Brain pericyte (primary cell): ENCODE results near the gene CHST13.

Experiments
- DNase-seq: peaks from one replicate; pipeline ENCODE4 v3.0.0-alpha.2; 2012; ENCODE audit warnings: low read depth, low spot score

Gene CHST13

DNA sequence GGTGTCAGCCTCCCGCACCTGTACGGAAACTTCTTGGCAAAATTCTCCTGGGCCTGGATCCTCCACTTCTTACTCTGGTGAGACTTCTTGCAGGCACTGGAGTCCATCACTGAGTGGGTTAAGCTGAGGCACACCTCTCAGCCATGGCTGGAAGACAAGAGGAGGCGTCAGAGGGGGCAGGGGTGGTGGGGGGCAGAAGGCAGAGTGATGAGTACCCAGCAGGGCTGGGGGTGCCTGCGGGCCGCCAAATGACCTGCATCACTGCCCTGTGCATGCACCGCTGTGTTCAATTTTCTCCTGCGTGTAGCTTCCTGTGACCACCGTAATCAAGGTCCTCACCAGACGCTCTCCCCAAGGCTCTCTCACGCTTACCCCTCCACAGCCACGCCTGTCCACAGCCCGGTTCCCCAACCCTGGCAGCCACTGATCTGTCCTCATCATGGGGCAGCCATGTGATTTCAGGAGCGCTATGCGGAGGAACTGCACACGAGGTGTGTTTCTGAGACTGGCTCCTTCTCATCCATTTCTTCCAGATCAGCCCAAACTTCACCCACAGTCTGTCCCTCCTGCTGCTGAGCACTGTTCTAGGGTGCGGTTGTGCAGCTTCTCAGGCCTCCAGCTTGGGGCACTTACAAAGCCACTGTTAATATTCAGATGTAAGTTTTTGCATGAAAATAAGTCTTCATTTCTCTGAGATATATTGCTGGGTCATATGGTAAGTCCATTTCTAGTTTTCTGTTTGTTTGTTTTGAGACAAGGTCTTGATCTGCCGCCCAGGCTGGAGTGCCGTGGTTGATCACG is 29.5 kb downstream of the CHST13 start:
- no peak for DNase-seq

DNA sequence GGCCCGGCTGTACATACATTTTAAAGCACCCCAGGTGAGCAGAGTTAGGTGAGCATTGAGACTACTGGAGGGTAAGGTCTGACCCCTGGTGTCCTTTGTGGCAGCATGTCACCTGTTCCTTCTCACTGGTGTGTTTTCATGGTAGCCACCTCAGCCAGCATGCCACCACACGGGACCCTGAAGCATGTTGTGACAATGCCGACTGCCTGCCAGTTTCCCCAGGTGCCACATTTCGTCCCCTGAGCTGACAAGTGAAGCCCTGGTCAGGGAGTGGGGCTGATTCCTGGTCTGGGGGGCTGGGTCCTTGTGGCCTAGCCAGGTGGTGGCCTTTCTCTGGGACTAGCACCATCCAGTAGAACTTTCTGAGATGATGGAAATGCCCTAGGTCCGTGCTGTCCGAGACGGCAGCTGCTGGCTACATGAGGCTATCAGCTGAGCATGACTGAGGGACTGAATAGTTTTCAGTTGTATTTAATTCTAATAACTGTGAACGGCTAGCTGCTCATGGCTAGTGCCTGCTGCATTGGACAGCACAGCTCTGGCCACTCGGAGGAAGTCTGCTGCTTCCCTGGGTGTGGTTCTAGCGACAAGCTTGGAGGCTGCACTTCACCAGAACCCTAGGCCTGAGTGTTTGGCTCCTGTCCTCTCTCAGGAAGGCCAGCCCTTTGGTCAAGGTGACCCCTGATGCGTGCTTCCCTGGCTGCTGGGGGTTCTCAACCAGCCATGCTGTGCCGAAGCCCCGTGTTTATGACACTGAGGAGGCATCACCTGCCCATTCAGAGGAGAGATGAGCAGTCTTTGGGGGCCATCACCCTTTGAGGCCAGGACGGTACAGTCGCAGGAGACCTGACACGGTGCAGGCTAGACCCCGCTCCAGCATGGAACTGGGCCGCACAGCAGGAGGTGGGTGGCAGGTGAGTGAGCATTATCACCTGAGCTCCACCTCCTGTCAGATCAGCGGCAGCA is 30.9 kb downstream of the CHST13 start:
- DNase-seq = no peak

DNA sequence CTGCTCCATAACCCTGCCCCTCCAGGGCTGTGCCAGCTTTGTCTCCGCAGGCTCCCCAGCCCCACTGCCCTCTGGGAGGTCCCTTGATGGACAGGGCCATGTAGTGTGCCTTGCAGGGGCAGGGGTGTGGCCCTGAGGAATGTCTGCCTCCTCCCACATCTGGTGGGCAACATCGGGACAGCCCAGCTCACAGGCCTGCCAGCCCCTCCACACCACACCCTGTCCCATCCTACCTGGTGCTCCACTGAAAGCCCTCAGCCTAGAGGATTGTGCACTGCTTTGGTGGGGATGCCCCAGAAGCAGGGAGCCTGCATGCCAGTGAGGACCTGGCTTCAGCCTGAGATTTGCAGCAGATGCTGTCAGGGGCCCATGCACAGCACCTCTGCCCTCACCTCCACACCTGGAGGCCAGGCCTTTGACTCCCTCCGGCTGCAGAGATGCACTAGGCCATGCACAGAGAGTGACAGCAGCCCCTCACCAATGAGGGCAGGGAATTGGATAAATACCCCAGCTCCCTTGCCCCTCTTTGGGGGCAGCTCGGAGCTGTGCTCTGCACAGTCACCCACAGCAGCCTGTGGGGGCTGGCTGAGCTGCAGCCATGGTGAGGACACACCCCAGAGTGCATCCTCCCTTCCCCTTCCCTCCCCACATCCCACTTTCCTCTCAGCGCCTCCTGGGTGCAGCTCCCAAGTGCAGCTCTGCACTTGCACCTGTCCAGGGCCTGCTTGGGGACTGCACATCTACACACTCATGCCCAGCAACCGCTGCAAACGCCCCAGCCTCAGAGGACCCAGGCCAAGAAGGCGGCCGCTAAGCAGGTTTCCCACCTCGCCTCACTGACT is 32.1 kb downstream of the CHST13 start:
- DNase-seq = no peak

- no peak for DNase-seq
Measured at GRCh38 chr3:126556637-126557414, 32.9 kb downstream of the CHST13 start.

GRCh38 chr3:126557415-126557745 is 33.4 kb downstream of the CHST13 start:
- DNase-seq = no peak

- DNase-seq = no peak
Measured at GRCh38 chr3:126557761-126558160, 33.8 kb downstream of the CHST13 start.

DNA sequence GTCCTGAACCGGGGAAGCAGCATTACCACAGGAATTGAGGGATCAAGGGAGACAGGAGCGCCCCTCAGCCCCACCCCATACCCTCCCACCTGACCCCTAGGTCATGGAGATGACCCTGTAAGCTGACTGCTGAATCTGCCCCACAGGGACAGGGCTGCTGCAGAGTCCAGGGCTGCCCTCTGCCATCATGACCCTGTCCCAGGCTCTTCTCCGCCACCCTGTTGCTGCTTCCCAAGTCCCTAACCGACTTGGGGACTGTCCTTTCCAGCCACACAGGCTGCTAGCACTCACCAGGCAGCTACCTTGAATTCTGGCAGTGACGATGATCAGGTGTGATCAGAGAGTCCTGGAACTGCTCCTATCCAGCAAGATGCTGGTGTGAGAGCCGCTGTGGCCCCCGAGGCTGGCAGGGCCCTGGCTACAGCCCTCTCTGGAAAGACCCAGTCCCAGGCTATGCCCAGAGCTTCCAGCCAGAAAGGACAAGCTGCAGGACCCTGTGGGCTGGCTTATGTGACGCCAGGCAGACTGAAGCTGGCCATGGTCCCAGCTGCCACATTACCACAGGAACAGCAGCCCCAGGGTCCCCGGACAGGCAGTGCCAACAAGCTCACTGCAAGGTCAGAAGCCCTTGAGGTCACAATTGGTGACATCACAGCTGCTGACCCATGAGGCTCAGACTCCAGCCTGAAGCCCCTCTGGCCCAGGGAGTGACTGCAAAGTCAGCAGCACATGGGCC is 34.5 kb downstream of the CHST13 start, which contains the start of gene C3orf22:
Gene C3orf22 (minus strand): TSS at position 597 of the 736 bp plus-strand sequence. CDS start 5,542 bp downstream, outside the sequence.
- no peak for DNase-seq

GRCh38 chr3:126562737-126563276 is 38.9 kb downstream of the CHST13 start:
- DNase-seq = no peak

DNA sequence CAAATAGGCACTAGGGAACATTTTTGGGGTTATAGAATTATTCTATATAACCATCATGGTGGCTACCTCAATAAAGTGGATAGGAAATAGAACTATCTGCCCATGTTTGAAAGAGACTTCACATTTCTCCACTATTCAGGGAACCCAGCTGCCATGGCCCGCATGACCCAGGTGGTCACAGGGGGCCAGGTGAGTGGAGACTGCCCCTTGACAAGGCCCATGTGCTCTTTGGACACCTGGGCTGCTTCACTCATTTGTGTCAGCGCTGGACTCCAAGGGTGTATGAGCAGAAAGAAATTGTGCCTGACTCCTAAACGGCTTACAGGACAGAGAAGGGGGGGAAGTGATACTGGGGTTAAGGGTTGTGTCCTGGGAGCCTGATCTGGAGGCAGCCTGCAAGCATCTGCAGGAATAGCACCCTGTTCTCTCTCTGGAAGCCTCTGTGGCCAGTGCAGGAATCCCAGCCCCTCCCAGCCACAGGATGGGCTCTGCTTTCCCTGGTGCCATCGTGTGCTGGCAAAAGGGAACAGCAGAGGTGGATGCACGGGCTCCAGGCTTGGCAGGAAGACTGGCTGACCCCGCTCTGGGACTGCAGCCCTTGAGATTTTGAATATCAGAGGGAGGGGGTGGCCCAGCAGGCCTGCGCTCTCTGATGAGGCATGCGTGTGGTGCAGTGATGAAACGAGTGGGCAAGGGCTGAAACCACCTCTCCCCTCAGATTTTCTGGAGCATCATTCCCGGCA is 43.9 kb downstream of the CHST13 start:
- DNase-seq = no peak

GRCh38 chr3:126568776-126569342 is 44.9 kb downstream of the CHST13 start:
- no peak for DNase-seq

DNA sequence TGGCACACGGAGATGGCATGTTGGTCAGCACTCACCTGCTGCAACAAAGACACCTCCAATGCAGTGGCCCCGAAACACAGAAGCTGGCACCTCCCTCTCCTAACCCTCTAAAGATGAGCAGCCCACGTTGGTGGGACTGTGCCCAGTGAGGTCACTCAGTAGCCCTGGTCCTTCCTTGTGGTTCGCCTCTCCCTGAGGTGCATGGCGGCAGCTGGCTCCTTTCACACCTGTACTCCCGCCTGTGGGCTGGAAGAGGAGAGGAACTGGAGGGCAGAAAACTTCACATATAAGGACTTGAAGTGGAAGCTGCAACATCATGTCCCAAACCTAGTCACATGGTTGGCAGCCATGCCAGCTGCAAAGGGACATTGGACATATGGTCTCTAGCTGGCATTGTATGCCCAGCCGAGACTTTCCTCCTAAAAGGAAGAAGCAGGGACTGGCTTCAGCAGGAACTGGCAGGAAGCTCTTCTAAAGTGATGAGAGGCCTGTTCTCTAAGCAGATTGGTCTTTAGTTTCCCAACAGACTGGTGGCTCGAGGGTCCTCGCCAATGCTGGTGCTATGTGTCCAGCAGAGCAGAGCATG is 45.5 kb downstream of the CHST13 start:
- no peak for DNase-seq

- DNase-seq = no peak
Measured at GRCh38 chr3:126570103-126570541, 46.2 kb downstream of the CHST13 start.

DNA sequence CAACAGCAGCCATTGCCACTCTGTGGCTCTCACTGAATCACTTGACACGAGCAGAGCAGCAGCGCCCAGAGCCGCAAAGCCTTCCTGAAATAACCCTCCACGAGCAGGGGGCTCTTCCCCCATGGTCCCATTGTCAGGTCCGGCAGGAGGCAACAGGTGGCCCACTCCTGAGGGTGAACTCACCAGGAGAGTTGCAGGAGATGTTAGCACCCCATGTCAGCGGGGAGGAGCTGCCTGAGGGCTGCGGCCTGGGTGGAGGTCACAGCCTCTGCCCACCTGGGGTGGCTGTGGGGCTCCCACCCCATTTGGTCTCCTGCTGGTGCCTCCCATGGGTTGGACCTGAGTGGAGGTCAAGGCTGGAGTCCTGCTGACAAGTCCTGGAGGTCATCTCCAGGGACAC is 47.1 kb downstream of the CHST13 start:
- DNase-seq = no peak

DNA sequence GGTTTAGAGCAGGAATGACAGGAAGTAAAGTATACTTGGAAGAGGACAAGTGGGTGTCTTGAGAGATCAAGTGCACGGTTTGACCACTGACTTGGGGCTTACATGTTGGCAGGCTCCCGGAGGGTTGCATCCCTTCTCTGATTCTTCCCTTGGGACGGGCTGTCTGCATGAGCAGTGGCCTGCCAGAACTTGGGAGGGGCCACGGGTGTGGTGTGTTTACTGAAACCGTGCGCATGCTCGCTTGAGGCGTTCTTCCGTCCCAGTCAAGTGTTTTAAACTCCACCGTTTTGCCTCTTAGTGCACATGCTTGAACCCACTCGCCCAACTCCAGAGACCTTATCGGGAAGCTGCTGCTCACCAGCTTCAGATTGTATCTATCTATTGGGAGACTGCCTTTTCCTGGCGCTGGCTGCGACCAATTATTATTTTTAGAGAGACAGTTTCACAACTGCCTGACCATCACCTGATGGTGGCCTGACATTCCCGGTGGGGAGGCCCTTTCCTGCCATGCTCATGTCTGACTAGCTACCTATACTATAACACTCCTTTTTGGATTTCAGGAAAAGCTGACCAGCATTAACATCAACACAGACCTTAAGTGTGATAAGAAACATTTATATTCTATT is 49.6 kb downstream of the CHST13 start:
- DNase-seq = no peak

- DNase-seq = no peak
Measured at GRCh38 chr3:126577261-126577660, 53.3 kb downstream of the CHST13 start.

GRCh38 chr3:126578702-126579101 is 54.7 kb downstream of the CHST13 start:
- DNase-seq = no peak

- DNase-seq = no peak
Measured at GRCh38 chr3:126580746-126581145, 56.8 kb downstream of the CHST13 start.

DNA sequence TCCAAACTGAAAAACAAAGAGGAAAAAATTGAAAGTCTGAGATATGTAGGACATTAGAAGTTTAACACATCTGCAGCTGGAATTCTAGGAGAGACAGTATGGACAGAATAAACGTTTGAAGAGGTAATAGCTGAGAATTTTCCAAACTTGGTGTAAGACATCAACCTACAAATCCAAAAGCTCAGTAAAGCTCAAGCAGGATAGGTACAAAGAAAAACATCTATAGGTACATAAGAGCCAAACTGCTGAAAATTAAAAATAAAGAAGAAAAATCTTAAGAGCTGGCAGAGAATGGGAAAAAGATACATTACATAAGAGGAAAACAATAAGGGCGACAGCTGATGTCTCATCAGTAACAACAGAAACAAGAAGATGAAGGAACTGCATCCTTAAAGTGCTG is 57.6 kb downstream of the CHST13 start:
- DNase-seq = no peak
